Astrocyte (in vitro differentiated cells and primary cell): Measurements from ENCODE around the gene UBA3. TPM values are rescaled to one million over a fixed set of nuclear protein-coding genes. Genes with fewer than 3 reads are reported as not detected.

Experiments
- DNase-seq: peaks from one replicate; pipeline ENCODE4 v3.0.0-alpha.2; 2010; ENCODE audit warnings: low read depth
- FAIRE-seq: peaks from 2 replicates; lab custom pipeline; 2011; peaks lifted over from hg19 to GRCh38; lab: Jason Lieb, UNC
- H2AFZ ChIP-seq: 2 replicates; pipeline ENCODE4 v1.6.0; 2012; ENCODE audit warnings: low read depth, low read length, inconsistent platforms
- H3K27ac ChIP-seq: 2 replicates; pipeline ENCODE4 v1.5.1; 2011; ENCODE audit warnings: low read depth, low read length, inconsistent platforms
- H3K27me3 ChIP-seq: 2 replicates; pipeline ENCODE4 v1.6.0; 2011; ENCODE audit warnings: low read length, inconsistent platforms; ENCODE audit not compliant: insufficient read depth
- H3K36me3 ChIP-seq: 2 replicates; pipeline ENCODE4 v1.5.1; 2011; ENCODE audit warnings: low read length, inconsistent platforms; ENCODE audit not compliant: insufficient read depth
- H3K4me1 ChIP-seq: 2 replicates; pipeline ENCODE4 v1.5.1; 2011; ENCODE audit warnings: low read length, inconsistent platforms; ENCODE audit not compliant: insufficient read depth
- H3K4me2 ChIP-seq: 2 replicates; pipeline ENCODE4 v1.6.0; 2012; ENCODE audit warnings: low read length, inconsistent platforms
- H3K4me3 ChIP-seq: 2 replicates; pipeline ENCODE4 v1.5.1; 2011; ENCODE audit warnings: low read depth, mild to moderate bottlenecking, low read length, inconsistent platforms; ENCODE audit not compliant: insufficient read depth
- H3K79me2 ChIP-seq: 2 replicates; pipeline ENCODE4 v1.6.0; 2012; ENCODE audit warnings: mild to moderate bottlenecking, low read length, inconsistent platforms; ENCODE audit not compliant: insufficient read depth
- H3K9ac ChIP-seq: 2 replicates; pipeline ENCODE4 v1.6.0; 2012; ENCODE audit warnings: mild to moderate bottlenecking, low read length, inconsistent platforms
- H3K9me3 ChIP-seq: 2 replicates; pipeline ENCODE4 v1.5.1; 2012; ENCODE audit warnings: low read depth, mild to moderate bottlenecking, low read length, inconsistent platforms; ENCODE audit not compliant: insufficient read depth
- H4K20me1 ChIP-seq: 2 replicates; pipeline ENCODE4 v1.6.0; 2012; ENCODE audit warnings: low read length, inconsistent platforms; ENCODE audit not compliant: insufficient read depth
- H3K27ac Mint-ChIP-seq: one replicate; pipeline ENCODE4 v1.8.0; 2021; ENCODE audit warnings: mild to moderate bottlenecking, mixed read lengths; ENCODE audit not compliant: unreplicated experiment
- H3K27me3 Mint-ChIP-seq: one replicate; pipeline ENCODE4 v1.8.0; 2021; ENCODE audit warnings: low read depth, mixed read lengths; ENCODE audit not compliant: unreplicated experiment
- H3K36me3 Mint-ChIP-seq: one replicate; pipeline ENCODE4 v1.8.0; 2021; ENCODE audit warnings: low read depth, mixed read lengths; ENCODE audit not compliant: unreplicated experiment
- H3K4me1 Mint-ChIP-seq: one replicate; pipeline ENCODE4 v1.8.0; 2021; ENCODE audit warnings: low read depth, mixed read lengths; ENCODE audit not compliant: unreplicated experiment
- H3K4me3 Mint-ChIP-seq: one replicate; pipeline ENCODE4 v1.8.0; 2021; ENCODE audit warnings: mild to moderate bottlenecking, moderate library complexity, mixed read lengths; ENCODE audit not compliant: unreplicated experiment
- H3K9me3 Mint-ChIP-seq: one replicate; pipeline ENCODE4 v1.8.0; 2021; ENCODE audit warnings: mild to moderate bottlenecking, mixed read lengths; ENCODE audit not compliant: unreplicated experiment
- EZH2 ChIP-seq: IDR thresholded peaks from 2 replicates; pipeline ENCODE4 v1.6.1; 2012; ENCODE audit warnings: mild to moderate bottlenecking, low read length, inconsistent platforms; ENCODE audit not compliant: insufficient read depth
- total RNA-seq: library from RNA; stranded (reverse); gene quantifications from 2 replicates; pipeline ENCODE4 v1.2.1, GENCODE V29; 2021
- TF ChIP-seq, protein P1 (sequence below): IDR thresholded peaks from 2 replicates; pipeline ENCODE4 v1.5.1; 2011; ENCODE audit warnings: low read depth, mild to moderate bottlenecking, inconsistent platforms, low read length, moderate library complexity; ENCODE audit not compliant: insufficient read depth

The UBA3 gene
- total RNA-seq, 1 donor from 2014 or later: 79.2 TPM

DNA sequence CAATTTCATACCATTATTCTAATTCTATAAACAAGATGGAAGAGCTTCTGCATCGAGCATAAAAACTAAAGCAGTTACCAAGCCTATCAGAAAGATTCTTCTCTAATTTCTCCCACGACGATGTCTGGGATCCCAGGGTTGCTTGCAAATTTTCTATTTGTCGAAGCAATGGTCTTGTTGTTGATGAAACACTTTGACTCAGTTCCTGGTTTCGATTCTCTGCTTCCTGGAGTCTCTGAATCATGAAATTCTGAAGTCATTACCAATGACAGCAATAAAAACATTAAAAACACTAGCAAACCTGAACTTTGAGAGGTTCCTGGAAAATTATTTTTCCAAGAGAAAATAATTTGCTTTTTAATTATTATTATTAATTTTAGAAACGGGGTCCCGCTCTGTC is 46.7 kb downstream of the UBA3 start:
- no peak overlapping the region for H2AFZ ChIP-seq
- FAIRE-seq: peak; percentile 52
- H3K4me3 ChIP-seq: no peak overlapping the region
- H3K9me3 Mint-ChIP-seq: no peaks in the 10 kb centered on the region
- peaks cover 8% of the 10 kb centered on the region for H3K4me1 ChIP-seq
- no peaks in the 10 kb centered on the region for H3K27me3 ChIP-seq
- no peak overlapping the region for H3K4me3 Mint-ChIP-seq
- peaks cover 19% of the 10 kb centered on the region for H3K79me2 ChIP-seq
- H3K36me3 ChIP-seq: peaks cover 49% of the 10 kb centered on the region
- peaks cover 18% of the 10 kb centered on the region for H3K36me3 Mint-ChIP-seq
- TF ChIP-seq EZH2: no peak
- TF ChIP-seq, protein P1, sequence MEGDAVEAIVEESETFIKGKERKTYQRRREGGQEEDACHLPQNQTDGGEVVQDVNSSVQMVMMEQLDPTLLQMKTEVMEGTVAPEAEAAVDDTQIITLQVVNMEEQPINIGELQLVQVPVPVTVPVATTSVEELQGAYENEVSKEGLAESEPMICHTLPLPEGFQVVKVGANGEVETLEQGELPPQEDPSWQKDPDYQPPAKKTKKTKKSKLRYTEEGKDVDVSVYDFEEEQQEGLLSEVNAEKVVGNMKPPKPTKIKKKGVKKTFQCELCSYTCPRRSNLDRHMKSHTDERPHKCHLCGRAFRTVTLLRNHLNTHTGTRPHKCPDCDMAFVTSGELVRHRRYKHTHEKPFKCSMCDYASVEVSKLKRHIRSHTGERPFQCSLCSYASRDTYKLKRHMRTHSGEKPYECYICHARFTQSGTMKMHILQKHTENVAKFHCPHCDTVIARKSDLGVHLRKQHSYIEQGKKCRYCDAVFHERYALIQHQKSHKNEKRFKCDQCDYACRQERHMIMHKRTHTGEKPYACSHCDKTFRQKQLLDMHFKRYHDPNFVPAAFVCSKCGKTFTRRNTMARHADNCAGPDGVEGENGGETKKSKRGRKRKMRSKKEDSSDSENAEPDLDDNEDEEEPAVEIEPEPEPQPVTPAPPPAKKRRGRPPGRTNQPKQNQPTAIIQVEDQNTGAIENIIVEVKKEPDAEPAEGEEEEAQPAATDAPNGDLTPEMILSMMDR: no peak
- no peaks in the 10 kb centered on the region for H3K27me3 Mint-ChIP-seq
- no peak for DNase-seq
- peak overlapping the region; percentile 37 for H3K4me2 ChIP-seq
- H3K9ac ChIP-seq: no peak overlapping the region
- peaks cover 17% of the 10 kb centered on the region for H4K20me1 ChIP-seq
- H3K9me3 ChIP-seq: no peaks in the 10 kb centered on the region
- peaks cover 11% of the 10 kb centered on the region for H3K4me1 Mint-ChIP-seq
- H3K27ac ChIP-seq: peak overlapping the region; percentile 58
- H3K27ac Mint-ChIP-seq: peak overlapping the region; percentile 62

DNA sequence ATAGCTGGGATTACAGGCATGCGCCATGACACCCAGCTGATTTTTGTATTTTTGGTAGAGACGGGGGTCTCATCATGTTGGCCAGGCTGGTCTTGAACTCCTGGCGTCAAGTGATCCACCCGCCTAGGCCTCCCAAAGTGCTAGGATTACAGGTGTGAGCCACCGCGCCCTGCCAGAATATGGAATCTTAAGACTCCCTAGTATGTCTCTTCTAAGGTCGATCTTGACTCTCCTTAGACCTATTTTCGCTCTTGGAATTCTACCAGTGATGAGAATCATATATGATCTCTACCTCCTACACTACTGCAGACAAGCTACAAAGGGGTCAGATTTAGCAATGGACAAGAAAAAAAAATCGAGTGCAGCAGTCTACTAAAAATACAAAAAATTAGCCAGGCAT is 47.4 kb downstream of the UBA3 start:
- H3K27me3 Mint-ChIP-seq: no peaks in the 10 kb centered on the region
- FAIRE-seq: no peak

DNA sequence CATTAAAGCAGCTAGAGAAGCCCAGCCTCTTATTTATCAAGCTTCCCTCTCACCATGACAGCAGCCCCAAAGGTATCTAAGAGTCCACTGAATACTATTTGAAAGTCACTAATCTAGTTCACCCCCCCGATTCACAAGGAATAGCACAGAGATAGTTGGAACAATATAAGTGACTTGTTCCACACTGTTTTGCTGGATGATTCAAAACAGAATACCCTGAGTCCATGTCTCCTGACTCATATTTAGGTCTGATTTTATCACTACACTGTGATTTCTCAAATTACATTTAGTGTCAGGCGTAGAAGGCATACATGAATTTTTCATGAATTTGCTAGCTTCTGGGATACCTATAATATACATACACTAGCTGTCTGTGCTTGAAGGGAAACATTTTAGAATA is 48.0 kb downstream of the UBA3 start:
- peak overlapping the region; percentile 42 for H3K27ac Mint-ChIP-seq
- Histone ChIP-seq H3K4me1 (peaks cover 8% of the 10 kb centered on the region), H3K27me3 (no peaks in the 10 kb centered on the region), H3K4me2 (no peak overlapping the region), H3K36me3 (peaks cover 49% of the 10 kb centered on the region), H3K79me2 (peaks cover 19% of the 10 kb centered on the region), H3K27ac (peak overlapping the region; percentile 29), H3K4me3 (no peak overlapping the region), H3K9ac (peak overlapping the region; percentile 38), H2AFZ (no peak overlapping the region), H4K20me1 (peaks cover 17% of the 10 kb centered on the region), H3K9me3 (no peaks in the 10 kb centered on the region)
- DNase-seq (peak; percentile 44), FAIRE-seq (peak; percentile 13)
- peaks cover 20% of the 10 kb centered on the region for H3K36me3 Mint-ChIP-seq
- H3K4me3 Mint-ChIP-seq: no peak overlapping the region
- no peaks in the 10 kb centered on the region for H3K9me3 Mint-ChIP-seq
- H3K27me3 Mint-ChIP-seq: no peaks in the 10 kb centered on the region
- TF ChIP-seq EZH2: no peak
- TF ChIP-seq, protein P1: no peak
- peaks cover 11% of the 10 kb centered on the region for H3K4me1 Mint-ChIP-seq

More for the DNA sequence above, 47.4 kb downstream of the UBA3 start:
- DNase-seq: no peak
- no peaks in the 10 kb centered on the region for H3K9me3 Mint-ChIP-seq
- Histone ChIP-seq H3K27ac (peak overlapping the region; percentile 29), H3K4me3 (no peak overlapping the region), H4K20me1 (peaks cover 17% of the 10 kb centered on the region), H3K9me3 (no peaks in the 10 kb centered on the region), H3K36me3 (peaks cover 45% of the 10 kb centered on the region), H2AFZ (no peak overlapping the region), H3K79me2 (peaks cover 19% of the 10 kb centered on the region), H3K27me3 (no peaks in the 10 kb centered on the region), H3K4me1 (peaks cover 8% of the 10 kb centered on the region), H3K9ac (peak overlapping the region; percentile 25), H3K4me2 (no peak overlapping the region)
- TF ChIP-seq, protein P1: no peak
- TF ChIP-seq EZH2: no peak
- H3K36me3 Mint-ChIP-seq: peaks cover 19% of the 10 kb centered on the region
- peaks cover 11% of the 10 kb centered on the region for H3K4me1 Mint-ChIP-seq
- peak overlapping the region; percentile 27 for H3K27ac Mint-ChIP-seq
- no peak overlapping the region for H3K4me3 Mint-ChIP-seq
